Bronchial epithelial cell (primary cell): ENCODE measurements around the gene HLA-F. TPM values are rescaled to one million over a fixed set of nuclear protein-coding genes. Genes with fewer than 3 reads are reported as not detected.

ENCODE experiments used
- DNase-seq: peaks from one replicate; pipeline ENCODE4 v3.0.0-alpha.2; 2010; ENCODE audit warnings: low read depth
- FAIRE-seq: peaks from 2 replicates; lab custom pipeline; 2011; peaks lifted over from hg19 to GRCh38; lab: Jason Lieb, UNC
- H3K27me3 ChIP-seq: 2 replicates; pipeline ENCODE4 v1.5.1; 2011; ENCODE audit warnings: low read length; ENCODE audit not compliant: control insufficient read depth, insufficient read depth
- H3K36me3 ChIP-seq: 2 replicates; pipeline ENCODE4 v1.5.1; 2011; ENCODE audit warnings: low read length; ENCODE audit not compliant: control insufficient read depth, insufficient read depth
- H3K4me3 ChIP-seq: 2 replicates; pipeline ENCODE4 v1.5.1; 2011; ENCODE audit warnings: mild to moderate bottlenecking, low read depth, low read length, control low read depth
- CTCF ChIP-seq: IDR thresholded peaks from 2 replicates; pipeline ENCODE4 v1.5.1; 2011; ENCODE audit warnings: mild to moderate bottlenecking, moderate library complexity, low read length, control low read depth, inconsistent platforms; ENCODE audit not compliant: insufficient read depth, severe bottlenecking
- total RNA-seq: library from RNA; depleted of rRNA; stranded (reverse); fragments of >200 nt; gene quantifications from 2 replicates; pipeline ENCODE4 v1.2.1, GENCODE V29; 2014

HLA-F gene
- total RNA-seq, 1 donor from 2014 or later = 14.2 TPM

DNA sequence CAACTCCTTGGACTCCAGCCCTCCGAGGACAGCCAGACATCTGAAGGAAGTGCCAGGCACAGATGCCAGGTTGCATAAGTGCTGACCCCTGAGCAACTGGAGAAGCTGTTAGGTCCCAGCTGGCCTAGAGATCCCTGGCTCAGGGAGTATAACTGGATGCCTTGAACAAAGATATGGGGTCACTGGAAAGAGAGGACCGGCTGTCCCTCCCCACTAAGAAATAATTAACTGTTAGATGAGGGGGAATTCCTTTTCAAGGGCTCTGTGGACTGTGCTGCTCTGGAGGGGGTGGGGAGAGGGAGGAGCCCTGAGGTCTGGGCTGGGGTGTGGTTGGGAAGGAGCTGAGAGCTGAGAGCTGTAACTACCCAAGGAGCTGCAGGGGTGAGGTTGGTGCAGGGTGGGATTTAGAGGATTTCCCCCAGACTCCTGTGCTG lies 39.6 kb downstream of the HLA-F start:
- Histone ChIP-seq H3K4me3 (no peak overlapping the region), H3K27me3 (no peaks in the 10 kb centered on the region), H3K36me3 (no peaks in the 10 kb centered on the region)
- no peak for FAIRE-seq
- no peak for TF ChIP-seq CTCF
- no peak for DNase-seq

- TF ChIP-seq CTCF = no peak
- H3K36me3 ChIP-seq = no peaks in the 10 kb centered on the region
- peak; percentile 95 for FAIRE-seq
- no peaks in the 10 kb centered on the region for H3K27me3 ChIP-seq
- peak; percentile 95 for DNase-seq
- H3K4me3 ChIP-seq = no peak overlapping the region
These were observed 40.5 kb downstream of the HLA-F start for GRCh38 chr6:29763491-29764289.

- Histone ChIP-seq H3K4me3 (no peak overlapping the region), H3K27me3 (no peaks in the 10 kb centered on the region), H3K36me3 (no peaks in the 10 kb centered on the region)
- FAIRE-seq (peak; percentile 36), DNase-seq (peak; percentile 70)
- TF ChIP-seq CTCF = no peak
These were observed 41.4 kb downstream of the HLA-F start for GRCh38 chr6:29764422-29765196.

DNA sequence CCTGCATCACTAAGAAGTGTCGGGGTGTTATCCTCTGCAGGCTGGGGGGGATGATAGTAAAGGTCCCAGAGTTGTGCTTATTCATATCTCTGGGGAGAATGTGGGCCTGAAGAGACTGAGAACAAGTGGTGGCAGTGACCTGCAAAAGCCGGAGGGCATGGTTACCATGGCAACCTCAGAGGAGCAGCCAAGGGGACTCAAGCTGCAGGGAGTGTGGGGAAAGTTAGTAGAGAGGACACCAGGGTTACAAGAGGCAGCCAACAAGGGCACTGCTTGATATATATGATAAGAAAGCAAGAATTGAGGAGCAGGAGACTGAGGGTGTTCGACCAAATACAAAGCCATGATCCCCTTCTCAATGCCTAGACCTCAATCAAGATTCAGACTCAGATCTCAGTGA lies 46.1 kb downstream of the HLA-F start:
- TF ChIP-seq CTCF = no peak
- no peaks in the 10 kb centered on the region for H3K27me3 ChIP-seq
- FAIRE-seq (no peak), DNase-seq (no peak)
- H3K4me3 ChIP-seq = no peak overlapping the region
- no peaks in the 10 kb centered on the region for H3K36me3 ChIP-seq

DNA sequence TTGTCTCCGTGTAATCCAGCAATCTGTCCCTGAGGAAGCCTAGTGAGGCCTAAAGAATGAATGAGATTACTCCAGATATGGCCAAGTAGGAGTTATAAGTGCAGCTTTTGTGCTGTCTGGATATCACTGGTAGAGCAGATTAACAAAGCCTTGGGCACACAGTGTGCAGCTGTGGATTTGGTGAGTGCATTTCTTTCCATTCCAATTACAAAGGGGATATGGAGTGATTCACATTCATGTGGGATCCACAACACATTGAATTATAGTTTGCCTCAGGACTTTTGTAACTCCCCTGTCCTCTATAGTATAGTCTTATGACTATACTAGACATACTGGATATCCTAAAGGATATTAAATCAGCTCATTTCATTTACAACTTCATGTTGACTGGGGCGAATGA lies 47.1 kb downstream of the HLA-F start:
- no peak for TF ChIP-seq CTCF
- FAIRE-seq = no peak
- no peaks in the 10 kb centered on the region for H3K36me3 ChIP-seq
- no peak overlapping the region for H3K4me3 ChIP-seq
- DNase-seq = no peak
- no peaks in the 10 kb centered on the region for H3K27me3 ChIP-seq
